Activated naive CD8-positive, alpha-beta T cell treated with anti-CD3 and anti-CD28 coated beads, Interleukin-2, amount 50 U/mL, for 24 hours (primary cell): ENCODE results near the gene S100A11.

Experiments used
- ATAC-seq: fragments of 150-1000 bp; cut with Tn5 transposase; one replicate; pipeline ENCODE4 v1.10.0; 2021
- DNase-seq: peaks from one replicate; pipeline ENCODE4 v3.0.0; 2021
- H3K27ac Mint-ChIP-seq: one replicate; pipeline ENCODE4 v1.8.0; 2021; ENCODE audit warnings: mild to moderate bottlenecking, mixed read lengths
- H3K27me3 Mint-ChIP-seq: one replicate; pipeline ENCODE4 v1.8.0; 2021; ENCODE audit warnings: mixed read lengths
- H3K36me3 Mint-ChIP-seq: one replicate; pipeline ENCODE4 v1.8.0; 2021; ENCODE audit warnings: low read depth, mixed read lengths
- H3K4me1 Mint-ChIP-seq: one replicate; pipeline ENCODE4 v1.8.0; 2021; ENCODE audit warnings: mixed read lengths
- H3K4me3 Mint-ChIP-seq: one replicate; pipeline ENCODE4 v1.8.0; 2021; ENCODE audit warnings: mild to moderate bottlenecking, moderate library complexity, mixed read lengths
- H3K9me3 Mint-ChIP-seq: one replicate; pipeline ENCODE4 v1.8.0; 2021; ENCODE audit warnings: mixed read lengths

S100A11 gene

GRCh38 chr1:151989211-151989862 lies 47.5 kb downstream of the S100A11 start:
- Mint-ChIP-seq H3K36me3 (peaks cover 34% of the 10 kb centered on the region), H3K27me3 (no peaks in the 10 kb centered on the region), H3K4me3 (no peak overlapping the region), H3K9me3 (no peaks in the 10 kb centered on the region), H3K4me1 (peaks cover 80% of the 10 kb centered on the region), H3K27ac (peak overlapping the region; percentile 19)
- DNase-seq (peak; percentile 58), ATAC-seq (peak; percentile 60)

- Mint-ChIP-seq H3K9me3 (no peaks in the 10 kb centered on the region), H3K36me3 (peaks cover 41% of the 10 kb centered on the region), H3K4me3 (no peak overlapping the region), H3K27me3 (no peaks in the 10 kb centered on the region), H3K4me1 (peaks cover 87% of the 10 kb centered on the region), H3K27ac (peak overlapping the region; percentile 9)
- ATAC-seq (no peak), DNase-seq (no peak)
Measured at GRCh38 chr1:151988405-151988923, 48.3 kb downstream of the S100A11 start.

GRCh38 chr1:151986501-151987190 lies 50.2 kb downstream of the S100A11 start:
- H3K4me3 Mint-ChIP-seq: no peak overlapping the region
- H3K36me3 Mint-ChIP-seq: peaks cover 50% of the 10 kb centered on the region
- H3K9me3 Mint-ChIP-seq: no peaks in the 10 kb centered on the region
- DNase-seq (no peak), ATAC-seq (no peak)
- H3K4me1 Mint-ChIP-seq: peaks cover 83% of the 10 kb centered on the region
- H3K27me3 Mint-ChIP-seq: no peaks in the 10 kb centered on the region
- H3K27ac Mint-ChIP-seq: no peak overlapping the region

GRCh38 chr1:151985768-151986167 lies 51.0 kb downstream of the S100A11 start:
- no peak for DNase-seq
- H3K4me3 Mint-ChIP-seq: no peak overlapping the region
- no peak for ATAC-seq
- H3K27me3 Mint-ChIP-seq: no peaks in the 10 kb centered on the region
- H3K4me1 Mint-ChIP-seq: peaks cover 74% of the 10 kb centered on the region
- peaks cover 58% of the 10 kb centered on the region for H3K36me3 Mint-ChIP-seq
- H3K9me3 Mint-ChIP-seq: no peaks in the 10 kb centered on the region
- H3K27ac Mint-ChIP-seq: peak overlapping the region; percentile 94

GRCh38 chr1:151985270-151985669 lies 51.5 kb downstream of the S100A11 start:
- Mint-ChIP-seq H3K4me1 (peaks cover 69% of the 10 kb centered on the region), H3K4me3 (no peak overlapping the region), H3K36me3 (peaks cover 61% of the 10 kb centered on the region), H3K27ac (peak overlapping the region; percentile 94), H3K9me3 (no peaks in the 10 kb centered on the region), H3K27me3 (no peaks in the 10 kb centered on the region)
- DNase-seq: no peak
- no peak for ATAC-seq

- DNase-seq (peak; percentile 30), ATAC-seq (peak; percentile 98)
- Mint-ChIP-seq H3K9me3 (no peaks in the 10 kb centered on the region), H3K27ac (peak overlapping the region; percentile 94), H3K36me3 (peaks cover 65% of the 10 kb centered on the region), H3K4me1 (peaks cover 61% of the 10 kb centered on the region), H3K27me3 (no peaks in the 10 kb centered on the region), H3K4me3 (peak overlapping the region; percentile 64)
Measured at GRCh38 chr1:151984313-151984956, 52.4 kb downstream of the S100A11 start.
